ENCODE results near the gene CELSR1. TPM values are rescaled to one million over a fixed set of nuclear protein-coding genes. Genes with fewer than 3 reads are reported as not detected.

The CELSR1 gene
- total and polyA plus RNA-seq, 7 donors = 0.23 to 5.0 (median 0.82) TPM

GRCh38 chr22:46534901-46535630 lies 2.4 kb downstream of the CELSR1 start:
- TF ChIP-seq CTCF (IDR thresholded peaks at IDR 0.05) = no peak
- TF ChIP-seq EP300 (IDR thresholded peaks at IDR 0.05) = no peak
- TF ChIP-seq POLR2AphosphoS5 (IDR thresholded peaks at IDR 0.05) = no peak
- intact Hi-C loops (cut with DNase I) = loop anchor here (10.0 kb wide), 1 partner anchor 540 kb away; no protein-coding TSS in a partner anchor
- H3K4me1 ChIP-seq = peaks cover 0 to 24% (median 18%) of the 10 kb centered on the region in 4 donors
- no peaks in the 10 kb centered on the region for H3K36me3 ChIP-seq
- 95% methylated on average over 45 of the region's 45 CpGs for WGBS, 2 donors
- H3K27ac ChIP-seq = no peak overlapping the region
- no peak overlapping the region for H3K4me3 ChIP-seq
- H3K27me3 ChIP-seq = peaks cover 22 to 52% (median 33%) of the 10 kb centered on the region in 3 donors
- no peaks in the 10 kb centered on the region for H3K9me3 ChIP-seq
- no peak for DNase-seq

GRCh38 chr22:46534177-46534776 lies 3.1 kb downstream of the CELSR1 start:
- intact Hi-C loops (cut with DNase I) = loop anchor here (10.0 kb wide), 1 partner anchor 539 kb away; no protein-coding TSS in a partner anchor
- 96 to 98% methylated on average over 30 of the region's 30 CpGs for WGBS, 2 donors
- TF ChIP-seq CTCF (IDR thresholded peaks at IDR 0.05) (no peak), POLR2AphosphoS5 (IDR thresholded peaks at IDR 0.05) (no peak), EP300 (IDR thresholded peaks at IDR 0.05) (no peak), POLR2A (IDR thresholded peaks at IDR 0.05) (no peak)
- Histone ChIP-seq H3K4me3 (no peak overlapping the region), H3K27ac (no peak overlapping the region), H3K36me3 (no peaks in the 10 kb centered on the region), H3K27me3 (peaks cover 22 to 49% (median 33%) of the 10 kb centered on the region in 3 donors), H3K4me1 (peaks cover 0 to 24% (median 18%) of the 10 kb centered on the region in 4 donors), H3K9me3 (no peaks in the 10 kb centered on the region)
- DNase-seq = no peak

GRCh38 chr22:46533070-46533833 lies 4.2 kb downstream of the CELSR1 start:
- H3K4me1 ChIP-seq = peaks cover 0 to 17% (median 12%) of the 10 kb centered on the region in 4 donors

GRCh38 chr22:46532416-46532815 lies 5.0 kb downstream of the CELSR1 start:
- H3K4me3 ChIP-seq = no peak overlapping the region
- no peaks in the 10 kb centered on the region for H3K36me3 ChIP-seq
- DNase-seq = no peak
- TF ChIP-seq EP300 (IDR thresholded peaks at IDR 0.05) (no peak), POLR2AphosphoS5 (IDR thresholded peaks at IDR 0.05) (no peak), CTCF (IDR thresholded peaks at IDR 0.05) (no peak), POLR2A (IDR thresholded peaks at IDR 0.05) (no peak)
- H3K9me3 ChIP-seq = no peaks in the 10 kb centered on the region
- WGBS, 2 donors = 75 to 76% methylated on average over 3 of the region's 3 CpGs
- peaks cover 0 to 9% (median 4%) of the 10 kb centered on the region in 4 donors for H3K4me1 ChIP-seq
- intact Hi-C loops (cut with DNase I) = loop anchor here (10.0 kb wide), 1 partner anchor 538 kb away; no protein-coding TSS in a partner anchor
- H3K27me3 ChIP-seq = peaks cover 12 to 30% (median 15%) of the 10 kb centered on the region in 3 donors
- H3K27ac ChIP-seq = no peak overlapping the region

More at GRCh38 chr22:46533070-46533833, 4.2 kb downstream of the CELSR1 start:
- Histone ChIP-seq H3K27ac (no peak overlapping the region), H3K4me3 (no peak overlapping the region), H3K9me3 (no peaks in the 10 kb centered on the region), H3K27me3 (peaks cover 17 to 38% (median 23%) of the 10 kb centered on the region in 3 donors), H3K36me3 (no peaks in the 10 kb centered on the region)
- no peak for DNase-seq
- TF ChIP-seq CTCF (IDR thresholded peaks at IDR 0.05) = no peak
- TF ChIP-seq POLR2AphosphoS5 (IDR thresholded peaks at IDR 0.05) = no peak
- TF ChIP-seq POLR2A (IDR thresholded peaks at IDR 0.05) = no peak
- no peak for TF ChIP-seq EP300 (IDR thresholded peaks at IDR 0.05)
- intact Hi-C loops (cut with DNase I) = loop anchor here (10.0 kb wide), 1 partner anchor 538 kb away; no protein-coding TSS in a partner anchor
- WGBS, 2 donors = 92 to 93% methylated on average over 41 of the region's 41 CpGs

Measured in sigmoid colon (tissue), 7 donors.